ENCODE results near the gene NUDT16L1. TPM values are rescaled to one million over a fixed set of nuclear protein-coding genes. Genes with fewer than 3 reads are reported as not detected.

NUDT16L1 gene
- polyA plus RNA-seq, 1 of the 3 experiments (the other 2 are of a cell fraction), result 45.8 TPM

DNA sequence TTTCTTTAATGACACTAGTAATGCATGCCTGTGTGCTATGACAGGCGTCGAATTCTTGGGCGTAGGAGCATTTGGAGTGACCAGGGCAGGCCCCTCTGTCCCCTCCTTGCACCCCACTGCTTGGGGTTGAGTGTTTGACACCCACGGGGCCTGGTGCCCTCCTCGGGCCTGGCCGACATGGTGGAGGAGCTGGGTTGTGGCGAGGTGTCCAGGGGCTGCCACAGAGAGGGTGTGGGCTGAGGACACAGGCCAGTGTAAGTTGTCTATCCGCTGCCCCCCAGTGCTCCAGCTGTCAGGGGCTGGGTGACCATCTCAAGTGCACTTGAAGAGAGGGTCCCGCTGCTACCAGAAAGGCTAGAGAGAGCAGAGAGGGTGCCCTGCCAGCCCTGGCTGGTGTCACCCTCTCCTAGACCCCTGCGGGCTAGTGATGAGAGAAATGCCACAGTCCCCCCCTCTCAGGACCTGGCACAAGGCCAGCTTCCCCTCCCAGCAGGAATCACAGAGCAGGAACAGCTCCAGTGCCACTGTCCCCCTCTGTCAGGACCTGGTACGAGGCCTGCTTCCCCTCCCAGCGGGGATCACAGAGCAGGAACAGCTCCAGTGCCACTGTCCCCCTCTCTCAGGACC is 38.3 kb upstream of the NUDT16L1 start:
- H3K27ac ChIP-seq (ENCODE audit: low read depth in 2 of 2, low read length in 1 of 2), result no peak overlapping the region
- peaks cover 9% of the 10 kb centered on the region; the same call in 1 of the 2 replicates for H4K20me1 ChIP-seq (ENCODE audit: insufficient read depth)
- H3K36me3 ChIP-seq (replicated peaks in 1 of 2; ENCODE audit: control insufficient read depth in 1 of 2, insufficient read depth in 2 of 2, low read length in 1 of 2), result peaks cover 9 to 47% of the 10 kb centered on the region in 2 experiments
- TF ChIP-seq TAF1 (IDR thresholded peaks at IDR 0.05; ENCODE audit: borderline replicate concordance, low read depth, low read length), result no peak
- H3K4me3 ChIP-seq (ENCODE audit: low read depth in 2 of 2, low read length in 1 of 2), result no peak overlapping the region
- H3K9ac ChIP-seq, result no peak overlapping the region
- peaks cover 9% of the 10 kb centered on the region for H3K79me2 ChIP-seq (ENCODE audit: insufficient read depth)
- H3F3A ChIP-seq (replicated peaks; ENCODE audit: insufficient read depth), result no peaks in the 10 kb centered on the region
- no peak overlapping the region for H2AFZ ChIP-seq (ENCODE audit: low read depth)
- no peaks in the 10 kb centered on the region for H3K4me1 ChIP-seq (ENCODE audit: control insufficient read depth in 1 of 2, insufficient read depth in 2 of 2, low read depth in 1 of 2, low read length in 1 of 2)
- POLR2A ChIA-PET, result no interaction called here
- WGBS (ENCODE audit: low lambda C conversion rate), result 97% methylated on average over 6 of the region's 12 CpGs
- H3K9me3 ChIP-seq, result no peaks in the 10 kb centered on the region
- H3K4me2 ChIP-seq, result no peak overlapping the region
- no peak for DNase-seq
- CTCF ChIA-PET, result interaction anchor here (0.8 kb wide), 1 partner anchor 31 kb away, joined by 3 read pairs; the partner anchor contains the start of gene MGRN1
- no peaks in the 10 kb centered on the region for H3K27me3 ChIP-seq (ENCODE audit: insufficient read depth)
- no peaks in the 10 kb centered on the region for H3K9me2 ChIP-seq

DNA sequence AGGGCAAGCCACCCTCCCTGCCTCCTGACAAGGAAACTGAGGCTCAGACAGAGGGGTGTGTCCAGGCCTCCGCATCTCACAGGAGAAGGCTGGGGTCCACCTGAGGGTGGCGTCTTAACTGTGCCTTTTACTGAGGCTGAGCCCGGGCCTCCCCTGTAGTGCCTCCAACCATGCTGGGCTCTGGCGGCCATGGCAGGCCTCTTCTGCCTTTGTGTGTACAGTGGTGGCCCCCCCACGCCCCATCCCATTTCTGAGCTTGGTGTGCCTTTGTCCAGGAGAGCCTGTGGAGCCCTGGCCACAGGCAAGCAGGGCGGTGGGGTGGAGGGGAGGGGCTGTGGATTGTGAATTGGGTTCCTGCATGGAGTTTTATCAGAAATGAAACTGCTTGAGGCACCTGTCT is 37.6 kb upstream of the NUDT16L1 start:
- POLR2A ChIA-PET, result no interaction called here
- Histone ChIP-seq H3K4me2 (no peak overlapping the region), H3K79me2 (ENCODE audit: insufficient read depth) (peaks cover 7% of the 10 kb centered on the region), H3K9me3 (no peaks in the 10 kb centered on the region), H3K9me2 (no peaks in the 10 kb centered on the region), H3K9ac (no peak overlapping the region), H3K27me3 (ENCODE audit: insufficient read depth) (no peaks in the 10 kb centered on the region), H3F3A (replicated peaks; ENCODE audit: insufficient read depth) (no peaks in the 10 kb centered on the region), H2AFZ (ENCODE audit: low read depth) (no peak overlapping the region), H4K20me1 (ENCODE audit: insufficient read depth) (peaks cover 3% of the 10 kb centered on the region; the same call in 1 of the 2 replicates), H3K36me3 (replicated peaks in 1 of 2; ENCODE audit: control insufficient read depth in 1 of 2, insufficient read depth in 2 of 2, low read length in 1 of 2) (peaks cover 9 to 49% of the 10 kb centered on the region in 2 experiments), H3K4me3 (ENCODE audit: low read depth in 2 of 2, low read length in 1 of 2) (no peak overlapping the region), H3K4me1 (ENCODE audit: control insufficient read depth in 1 of 2, insufficient read depth in 2 of 2, low read depth in 1 of 2, low read length in 1 of 2) (no peaks in the 10 kb centered on the region), H3K27ac (ENCODE audit: low read depth in 2 of 2, low read length in 1 of 2) (no peak overlapping the region)
- no peak for DNase-seq
- CTCF ChIA-PET, result interaction anchor here (0.8 kb wide), 1 partner anchor 32 kb away, joined by 3 read pairs; the partner anchor contains the start of gene MGRN1
- TF ChIP-seq, protein P1, sequence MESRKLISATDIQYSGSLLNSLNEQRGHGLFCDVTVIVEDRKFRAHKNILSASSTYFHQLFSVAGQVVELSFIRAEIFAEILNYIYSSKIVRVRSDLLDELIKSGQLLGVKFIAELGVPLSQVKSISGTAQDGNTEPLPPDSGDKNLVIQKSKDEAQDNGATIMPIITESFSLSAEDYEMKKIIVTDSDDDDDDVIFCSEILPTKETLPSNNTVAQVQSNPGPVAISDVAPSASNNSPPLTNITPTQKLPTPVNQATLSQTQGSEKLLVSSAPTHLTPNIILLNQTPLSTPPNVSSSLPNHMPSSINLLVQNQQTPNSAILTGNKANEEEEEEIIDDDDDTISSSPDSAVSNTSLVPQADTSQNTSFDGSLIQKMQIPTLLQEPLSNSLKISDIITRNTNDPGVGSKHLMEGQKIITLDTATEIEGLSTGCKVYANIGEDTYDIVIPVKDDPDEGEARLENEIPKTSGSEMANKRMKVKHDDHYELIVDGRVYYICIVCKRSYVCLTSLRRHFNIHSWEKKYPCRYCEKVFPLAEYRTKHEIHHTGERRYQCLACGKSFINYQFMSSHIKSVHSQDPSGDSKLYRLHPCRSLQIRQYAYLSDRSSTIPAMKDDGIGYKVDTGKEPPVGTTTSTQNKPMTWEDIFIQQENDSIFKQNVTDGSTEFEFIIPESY (IDR thresholded peaks at IDR 0.05; ENCODE audit: borderline replicate concordance, low read depth), result no peak
- TF ChIP-seq MEF2A (IDR thresholded peaks at IDR 0.05; ENCODE audit: borderline replicate concordance, low read depth) (no peak), RCOR1 (IDR thresholded peaks at IDR 0.05; ENCODE audit: low read length) (no peak), TCF12 (IDR thresholded peaks at IDR 0.05) (no peak)
- WGBS (ENCODE audit: low lambda C conversion rate), result 100% methylated on average over 4 of the region's 6 CpGs

DNA sequence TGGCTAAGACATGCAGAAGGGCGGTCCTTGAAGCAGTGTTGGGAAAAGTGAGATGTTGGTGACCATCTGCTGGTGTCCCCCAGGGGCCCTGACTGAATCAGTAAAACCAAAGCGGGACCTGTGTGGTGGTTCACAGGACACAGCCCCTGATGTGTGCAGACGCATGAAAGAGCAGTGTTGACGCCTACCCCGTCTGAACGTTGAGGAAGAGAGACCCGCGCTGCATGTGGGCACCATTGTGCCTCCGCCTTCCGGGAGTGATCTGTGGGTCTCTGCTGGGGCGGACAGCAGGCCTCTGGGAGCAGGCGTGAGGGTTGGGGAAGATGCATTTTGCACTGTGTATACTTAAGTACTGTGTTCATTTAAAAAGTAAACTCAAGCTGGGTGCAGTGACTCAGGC is 37.1 kb upstream of the NUDT16L1 start:
- Histone ChIP-seq H3K9ac (no peak overlapping the region), H4K20me1 (ENCODE audit: insufficient read depth) (peaks cover under 1% of the 10 kb centered on the region; the same call in 1 of the 2 replicates), H3K4me3 (ENCODE audit: low read depth in 2 of 2, low read length in 1 of 2) (no peak overlapping the region), H3K36me3 (replicated peaks in 1 of 2; ENCODE audit: control insufficient read depth in 1 of 2, insufficient read depth in 2 of 2, low read length in 1 of 2) (peaks cover 9 to 47% of the 10 kb centered on the region in 2 experiments), H2AFZ (ENCODE audit: low read depth) (no peak overlapping the region), H3K4me1 (ENCODE audit: control insufficient read depth in 1 of 2, insufficient read depth in 2 of 2, low read depth in 1 of 2, low read length in 1 of 2) (no peaks in the 10 kb centered on the region), H3K9me2 (no peaks in the 10 kb centered on the region), H3K4me2 (no peak overlapping the region), H3K9me3 (no peaks in the 10 kb centered on the region), H3K27me3 (ENCODE audit: insufficient read depth) (no peaks in the 10 kb centered on the region), H3F3A (replicated peaks; ENCODE audit: insufficient read depth) (no peaks in the 10 kb centered on the region), H3K27ac (ENCODE audit: low read depth in 2 of 2, low read length in 1 of 2) (no peak overlapping the region), H3K79me2 (ENCODE audit: insufficient read depth) (peaks cover 3% of the 10 kb centered on the region)
- 94% methylated on average over 12 of the region's 12 CpGs for WGBS (ENCODE audit: low lambda C conversion rate)
- ChIA-PET POLR2A (no interaction called here), CTCF (interaction anchor here (0.9 kb wide), 1 partner anchor 71 kb away, joined by 4 read pairs; no protein-coding TSS in a partner anchor)
- DNase-seq, result no peak
- no peak for TF ChIP-seq RAD21 (IDR thresholded peaks at IDR 0.05; ENCODE audit: low read length)
- no peak for TF ChIP-seq GABPA (IDR thresholded peaks at IDR 0.05; ENCODE audit: low read depth)
- no peak for TF ChIP-seq NRF1 (IDR thresholded peaks at IDR 0.05; ENCODE audit: low read depth, low read length)
- no peak for TF ChIP-seq FOXM1 (IDR thresholded peaks at IDR 0.05; ENCODE audit: low read depth)
- TF ChIP-seq, protein P2, sequence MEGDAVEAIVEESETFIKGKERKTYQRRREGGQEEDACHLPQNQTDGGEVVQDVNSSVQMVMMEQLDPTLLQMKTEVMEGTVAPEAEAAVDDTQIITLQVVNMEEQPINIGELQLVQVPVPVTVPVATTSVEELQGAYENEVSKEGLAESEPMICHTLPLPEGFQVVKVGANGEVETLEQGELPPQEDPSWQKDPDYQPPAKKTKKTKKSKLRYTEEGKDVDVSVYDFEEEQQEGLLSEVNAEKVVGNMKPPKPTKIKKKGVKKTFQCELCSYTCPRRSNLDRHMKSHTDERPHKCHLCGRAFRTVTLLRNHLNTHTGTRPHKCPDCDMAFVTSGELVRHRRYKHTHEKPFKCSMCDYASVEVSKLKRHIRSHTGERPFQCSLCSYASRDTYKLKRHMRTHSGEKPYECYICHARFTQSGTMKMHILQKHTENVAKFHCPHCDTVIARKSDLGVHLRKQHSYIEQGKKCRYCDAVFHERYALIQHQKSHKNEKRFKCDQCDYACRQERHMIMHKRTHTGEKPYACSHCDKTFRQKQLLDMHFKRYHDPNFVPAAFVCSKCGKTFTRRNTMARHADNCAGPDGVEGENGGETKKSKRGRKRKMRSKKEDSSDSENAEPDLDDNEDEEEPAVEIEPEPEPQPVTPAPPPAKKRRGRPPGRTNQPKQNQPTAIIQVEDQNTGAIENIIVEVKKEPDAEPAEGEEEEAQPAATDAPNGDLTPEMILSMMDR (IDR thresholded peaks at IDR 0.05), result no peak
- no peak for TF ChIP-seq SMC3 (IDR thresholded peaks at IDR 0.05; ENCODE audit: low read depth, low read length)
- TF ChIP-seq TEAD4 (IDR thresholded peaks at IDR 0.05; ENCODE audit: borderline replicate concordance, insufficient read depth), result no peak
- TF ChIP-seq NFIC (IDR thresholded peaks at IDR 0.05; ENCODE audit: borderline replicate concordance), result no peak
- no peak for TF ChIP-seq EP300 (IDR thresholded peaks at IDR 0.05; ENCODE audit: borderline replicate concordance in 1 of 2, low read depth in 1 of 2, low read length in 1 of 2)
- no peak for TF ChIP-seq MAX (IDR thresholded peaks at IDR 0.05; ENCODE audit: low read depth)
- TF ChIP-seq GATA2 (CRISPR knock-in tag; IDR thresholded peaks at IDR 0.05), result no peak
- TF ChIP-seq, protein P1 (IDR thresholded peaks at IDR 0.05; ENCODE audit: borderline replicate concordance, low read depth), result no peak
